Midbrain (tissue), 1 donor: ENCODE data around the gene CD300LD.
A peak's percentile ranks its signal among the peaks of the same experiment; 100 is the strongest.
"Not testable (repeated sequence)": the region's sequence is repeated elsewhere in the genome, so short reads cannot be mapped to it uniquely, and the experiment has no call there.

ENCODE experiments used
- DNase-seq: peaks from one replicate; lab custom pipeline; 2025; lab: John Stamatoyannopoulos, UW

The CD300LD gene

GRCh38 chr17:74571621-74572270, 20.3 kb downstream of the CD300LD start:
- no peak for DNase-seq

DNA sequence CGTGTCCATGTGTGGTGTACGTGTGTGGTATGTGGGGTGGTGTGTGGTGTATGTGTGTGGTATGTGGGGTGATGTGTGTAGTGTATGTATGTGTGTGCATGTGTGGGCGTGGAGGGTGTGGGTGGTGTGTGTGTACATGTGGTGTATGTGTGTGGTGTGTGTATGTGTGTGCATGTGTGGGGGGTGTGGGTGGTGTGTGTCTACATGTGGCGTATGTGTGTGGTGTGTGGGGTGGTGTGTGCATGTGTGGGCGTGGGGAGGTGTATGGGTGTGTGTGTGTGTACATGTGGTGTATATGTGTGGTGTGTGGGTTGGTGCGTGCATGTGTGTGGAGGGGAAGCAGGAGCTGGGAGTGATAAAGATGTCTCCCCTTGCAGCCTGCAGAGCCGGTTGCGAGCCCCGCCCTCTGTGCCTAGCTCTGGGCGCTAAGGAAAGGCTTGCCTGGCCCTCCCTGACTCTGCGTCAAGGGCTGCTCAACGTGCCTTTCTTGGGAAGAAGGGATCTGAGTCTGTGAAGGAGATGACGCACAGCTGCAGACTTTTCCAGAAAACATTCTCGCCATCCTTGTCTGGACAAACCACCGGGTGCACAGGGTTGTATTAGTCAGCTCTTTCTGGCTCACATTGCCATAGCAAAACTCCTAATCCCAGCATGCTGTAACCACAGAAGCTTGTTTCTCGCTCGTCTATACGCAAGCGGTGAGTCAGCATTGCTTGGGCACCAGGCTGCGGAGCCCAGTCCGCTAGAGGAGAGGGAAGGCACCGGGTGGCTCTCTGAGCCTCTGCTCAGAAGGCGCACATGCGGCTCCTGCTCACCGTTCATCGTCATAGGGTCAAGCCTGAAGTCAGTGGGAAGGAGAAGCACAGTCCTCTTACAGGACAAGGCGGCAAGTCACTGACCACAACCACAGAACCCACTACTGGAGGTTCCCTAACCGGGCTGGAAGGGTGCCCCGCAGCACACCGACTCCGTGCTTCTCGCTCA, 22.8 kb downstream of the CD300LD start:
- no peak for DNase-seq

GRCh38 chr17:74568106-74568873, 23.8 kb downstream of the CD300LD start:
- no peak for DNase-seq

- DNase-seq: no peak
Observed at GRCh38 chr17:74567397-74567796, 24.7 kb downstream of the CD300LD start, which contains the start of gene CD300H. Gene CD300H (minus strand): TSS chr17:74567509.

- DNase-seq: peak; percentile 4
Observed at GRCh38 chr17:74566132-74566753, 25.8 kb downstream of the CD300LD start.

DNA sequence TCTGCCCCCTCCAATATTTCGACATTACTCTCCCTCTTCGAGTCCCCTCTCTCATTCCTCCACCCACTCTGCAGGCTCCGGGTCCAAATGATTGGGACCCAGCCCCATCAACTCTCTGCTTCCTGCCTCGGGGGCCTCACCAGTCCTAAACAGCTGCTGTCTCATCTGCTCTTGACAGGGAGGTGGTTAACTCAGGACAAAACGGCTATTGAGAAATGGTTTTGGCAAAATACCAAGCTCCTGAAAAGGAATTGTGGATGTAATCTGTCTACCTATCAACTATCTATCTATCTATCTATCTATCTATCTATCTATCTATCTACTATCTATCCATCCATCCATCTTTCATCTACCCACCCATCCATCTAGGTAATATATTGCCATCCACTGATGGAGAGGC, 27.0 kb downstream of the CD300LD start:
- DNase-seq: no peak

GRCh38 chr17:74563358-74563757, 28.7 kb downstream of the CD300LD start:
- DNase-seq: no peak

DNA sequence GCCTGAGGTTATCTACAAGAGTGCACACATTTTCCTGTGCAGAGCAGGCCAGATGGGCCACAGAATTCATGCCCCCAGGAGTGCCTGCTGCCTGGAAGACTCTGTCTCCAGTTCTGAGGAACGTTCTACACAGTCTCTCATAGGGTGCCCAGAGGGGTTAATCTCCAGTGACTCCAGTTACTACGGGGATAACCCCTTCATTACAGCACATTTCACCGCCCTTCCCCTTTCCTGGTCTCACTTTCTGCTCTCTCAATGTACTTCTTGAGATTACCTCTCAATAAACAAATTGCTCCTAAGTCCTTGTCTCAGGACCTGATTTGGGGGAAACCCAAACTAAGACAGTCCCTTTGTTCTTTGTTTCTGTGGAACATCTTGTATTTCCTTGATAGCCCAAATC, 30.5 kb downstream of the CD300LD start:
- no peak for DNase-seq

DNA sequence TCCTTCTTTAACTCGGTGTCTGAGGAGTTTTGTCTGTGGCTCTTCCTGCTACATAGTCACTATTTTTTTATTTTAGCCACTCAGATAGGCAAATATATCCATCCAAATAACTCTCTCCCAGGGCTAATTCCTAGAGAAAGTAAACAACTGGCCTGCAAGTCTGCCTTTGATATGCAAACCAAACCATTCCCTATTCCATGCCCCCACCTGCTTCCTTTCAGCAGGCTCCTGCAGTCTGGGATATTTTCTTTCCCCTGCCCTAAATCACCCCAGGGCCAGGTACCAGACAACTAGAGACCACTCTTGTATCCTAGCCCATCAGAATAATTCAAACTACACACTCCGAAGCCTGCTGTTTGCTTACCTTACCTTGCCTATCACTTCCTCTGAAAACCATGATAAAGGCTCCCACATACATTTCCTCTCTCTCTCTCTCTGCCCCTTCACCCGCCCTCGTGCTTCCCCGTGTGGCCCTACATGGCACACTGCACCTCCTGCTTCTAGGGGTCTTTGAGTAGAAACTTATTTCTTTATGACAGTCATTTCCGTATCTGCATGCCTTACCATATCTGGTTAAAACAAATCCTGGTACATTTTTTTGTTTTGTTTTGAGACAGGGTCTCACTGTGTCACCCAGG, 33.1 kb downstream of the CD300LD start:
- DNase-seq: no peak

DNA sequence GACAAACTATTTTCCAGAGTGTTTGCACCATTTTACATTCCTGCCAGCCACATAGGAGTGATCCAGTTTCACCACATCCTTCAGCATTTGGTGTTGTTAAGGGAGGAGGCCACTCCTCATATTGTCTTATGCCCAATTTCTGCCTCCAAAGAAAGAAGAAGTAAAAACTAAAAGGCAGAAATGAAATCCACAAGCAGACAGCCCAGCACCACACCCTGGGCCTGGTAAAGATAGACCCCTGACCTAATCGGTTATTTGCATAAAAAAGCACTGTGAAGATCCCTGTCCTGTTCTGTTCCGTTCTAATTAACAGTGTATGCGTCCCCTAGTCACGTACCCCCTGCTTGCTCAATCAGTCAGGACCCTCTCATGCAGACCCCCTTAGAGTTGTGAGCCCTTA, 33.7 kb downstream of the CD300LD start:
- not testable (repeated sequence) for DNase-seq

- no peak for DNase-seq
Observed at GRCh38 chr17:74555427-74555940, 36.6 kb downstream of the CD300LD start.

GRCh38 chr17:74554909-74555308, 37.2 kb downstream of the CD300LD start:
- DNase-seq: no peak

- DNase-seq: no peak
Observed at GRCh38 chr17:74552037-74552436, 40.0 kb downstream of the CD300LD start.

DNA sequence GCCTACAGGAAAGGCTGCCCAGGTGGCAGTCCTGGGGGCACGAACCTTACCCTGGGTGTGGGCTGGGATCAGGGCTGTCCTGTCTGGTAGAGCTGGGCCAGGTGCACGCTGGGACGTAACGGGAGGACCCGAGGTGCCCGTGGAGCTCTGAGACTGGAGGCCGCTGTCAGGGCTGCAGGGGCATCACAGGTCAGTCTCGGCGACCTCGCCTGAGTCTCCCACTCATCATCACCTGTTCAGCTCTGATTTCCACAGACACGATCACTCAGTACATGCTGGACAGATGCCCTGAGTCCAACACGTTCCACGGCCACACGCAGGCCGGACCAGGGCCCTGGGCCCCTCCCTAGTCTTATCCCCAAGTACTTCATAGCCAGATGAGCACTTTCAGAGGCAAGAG, 41.5 kb downstream of the CD300LD start:
- DNase-seq: no peak

DNA sequence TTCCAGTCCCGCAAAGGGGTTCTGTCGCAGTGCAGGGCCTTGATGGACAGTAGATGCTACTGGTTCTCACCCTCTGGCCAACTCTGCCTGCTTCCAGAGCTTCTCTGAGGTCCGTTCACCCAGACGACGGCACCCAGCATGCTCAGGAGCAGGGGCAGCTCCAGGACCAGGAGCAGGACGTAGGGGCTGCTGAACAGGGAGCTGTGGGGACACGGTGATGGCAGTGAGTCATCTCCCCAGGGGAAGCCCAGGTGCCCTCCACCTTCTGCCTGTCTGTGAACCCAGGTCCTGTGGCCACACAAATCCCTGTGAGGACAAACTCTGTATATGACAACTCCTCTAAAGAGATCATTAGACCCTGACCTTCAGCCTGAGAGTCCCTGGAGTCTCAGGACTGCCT, 42.7 kb downstream of the CD300LD start:
- no peak for DNase-seq

DNA sequence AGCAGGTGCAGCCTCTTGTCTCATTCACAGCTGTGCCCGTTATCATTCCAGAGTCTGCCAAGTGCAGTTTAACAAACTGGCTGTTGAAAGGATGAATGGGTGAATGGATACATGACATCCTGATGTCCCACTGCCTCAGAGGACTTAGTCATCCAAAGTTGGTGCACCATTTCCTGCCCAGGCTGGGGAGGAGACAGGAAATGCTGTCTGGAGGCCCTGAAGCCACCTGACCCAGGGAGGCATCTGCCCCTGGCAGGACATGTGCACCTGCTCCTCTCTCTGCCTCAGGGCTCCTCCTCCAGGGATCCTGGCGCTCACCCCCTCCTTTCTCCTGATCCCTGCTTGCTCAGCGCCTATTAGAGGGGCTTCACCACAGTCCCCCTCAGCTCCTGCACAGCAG, 44.3 kb downstream of the CD300LD start:
- DNase-seq: no peak

DNA sequence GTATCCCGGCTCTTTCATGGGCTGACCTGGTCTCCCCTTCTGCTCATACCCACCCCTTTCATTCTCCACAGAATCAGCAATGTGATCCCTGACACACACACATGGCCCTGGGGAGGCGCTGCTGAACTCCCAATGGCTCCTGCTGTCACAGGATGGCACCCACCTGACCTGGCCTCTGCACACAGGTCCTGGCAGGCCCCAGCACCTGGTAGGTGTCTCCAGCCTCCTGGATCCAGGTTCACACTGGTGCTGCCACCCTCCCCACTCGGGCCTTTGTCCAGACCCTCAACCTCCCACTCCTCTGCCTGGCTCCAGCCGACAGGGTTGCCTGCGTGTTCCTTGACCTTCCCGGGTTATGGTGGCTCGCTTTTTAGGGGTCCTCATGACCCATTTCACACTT, 44.8 kb downstream of the CD300LD start:
- DNase-seq: no peak

- no peak for DNase-seq
Observed at GRCh38 chr17:74546586-74546985, 45.5 kb downstream of the CD300LD start.

DNA sequence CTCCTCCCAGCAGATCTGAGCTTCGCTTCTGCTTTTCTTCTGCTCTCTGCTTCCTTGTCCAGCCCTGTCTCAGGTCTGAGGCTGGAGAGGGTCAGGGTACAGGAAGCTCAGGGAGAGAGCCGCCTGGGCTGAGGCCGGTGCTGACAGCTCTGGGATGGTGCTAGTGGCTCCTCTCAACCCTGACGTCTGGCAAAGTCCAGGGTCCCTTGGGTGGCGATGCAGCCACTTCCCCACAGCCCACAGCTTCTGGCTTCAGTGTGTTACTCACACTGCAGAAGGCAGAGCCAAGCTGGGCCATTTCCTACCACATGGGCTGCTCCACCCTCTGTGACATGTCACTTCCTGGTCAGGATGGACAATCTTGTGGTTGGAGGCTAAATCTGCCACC, 46.2 kb downstream of the CD300LD start, which contains the start of gene CD300C:
Gene CD300C, minus strand, starts transcription at position 273 of the 388 bp plus-strand sequence. CDS start 333 bp downstream, outside the sequence.
- peak; percentile 23 for DNase-seq

DNA sequence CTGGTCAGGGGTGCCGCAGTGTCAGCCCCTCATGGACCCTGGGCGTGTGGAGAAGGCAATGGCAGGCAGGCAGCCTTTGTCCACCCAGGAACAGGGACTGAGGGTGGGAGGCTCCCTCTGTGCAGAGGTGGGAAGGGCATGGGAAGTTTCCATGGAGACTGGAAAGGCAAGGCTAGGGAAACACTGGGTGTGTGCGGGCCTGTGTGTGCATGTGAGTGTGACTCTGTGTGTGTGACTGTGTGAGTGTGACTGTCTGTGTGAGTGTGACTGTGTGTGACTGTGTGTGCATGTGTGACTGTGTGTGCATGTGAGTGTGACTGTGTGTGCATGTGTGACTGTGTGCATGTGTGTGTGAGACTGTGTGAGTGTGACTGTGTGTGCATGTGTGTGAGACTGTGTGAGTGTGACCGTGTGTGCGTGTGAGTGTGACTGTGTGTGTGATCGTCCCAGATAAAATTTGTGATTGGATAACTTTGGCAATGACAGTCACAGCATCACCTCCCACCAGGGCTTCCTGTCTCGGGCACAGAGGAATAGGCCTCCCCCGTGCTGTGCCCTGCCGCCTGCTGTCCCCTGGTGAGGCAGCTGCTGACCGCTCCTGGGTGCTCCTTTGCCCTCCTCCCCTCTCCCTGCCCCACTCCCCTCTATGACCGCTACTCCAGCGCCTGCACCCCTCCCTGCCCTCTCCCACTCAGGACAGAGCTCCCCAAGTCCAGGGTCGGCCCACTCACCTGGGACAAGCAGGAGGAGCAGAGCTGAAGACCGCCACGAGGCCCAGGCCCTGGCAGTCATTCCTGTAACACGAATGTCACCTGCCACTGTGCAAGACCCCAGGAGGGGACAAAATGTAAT, 46.9 kb downstream of the CD300LD start:
- DNase-seq: no peak
